Hematopoietic multipotent progenitor cell treated with erythropoietin and hydrocortisone succinate and interleukin-3 and kit ligand, for 4 days (in vitro differentiated cells): Measurements from ENCODE around the gene RAB33B.
"Not testable (repeated sequence)": the region's sequence is repeated elsewhere in the genome, so short reads cannot be mapped to it uniquely, and the experiment has no call there.

Experiments
- DNase-seq: peaks from one replicate; pipeline ENCODE4 v3.0.0-alpha.2; 2015

Gene RAB33B

DNA sequence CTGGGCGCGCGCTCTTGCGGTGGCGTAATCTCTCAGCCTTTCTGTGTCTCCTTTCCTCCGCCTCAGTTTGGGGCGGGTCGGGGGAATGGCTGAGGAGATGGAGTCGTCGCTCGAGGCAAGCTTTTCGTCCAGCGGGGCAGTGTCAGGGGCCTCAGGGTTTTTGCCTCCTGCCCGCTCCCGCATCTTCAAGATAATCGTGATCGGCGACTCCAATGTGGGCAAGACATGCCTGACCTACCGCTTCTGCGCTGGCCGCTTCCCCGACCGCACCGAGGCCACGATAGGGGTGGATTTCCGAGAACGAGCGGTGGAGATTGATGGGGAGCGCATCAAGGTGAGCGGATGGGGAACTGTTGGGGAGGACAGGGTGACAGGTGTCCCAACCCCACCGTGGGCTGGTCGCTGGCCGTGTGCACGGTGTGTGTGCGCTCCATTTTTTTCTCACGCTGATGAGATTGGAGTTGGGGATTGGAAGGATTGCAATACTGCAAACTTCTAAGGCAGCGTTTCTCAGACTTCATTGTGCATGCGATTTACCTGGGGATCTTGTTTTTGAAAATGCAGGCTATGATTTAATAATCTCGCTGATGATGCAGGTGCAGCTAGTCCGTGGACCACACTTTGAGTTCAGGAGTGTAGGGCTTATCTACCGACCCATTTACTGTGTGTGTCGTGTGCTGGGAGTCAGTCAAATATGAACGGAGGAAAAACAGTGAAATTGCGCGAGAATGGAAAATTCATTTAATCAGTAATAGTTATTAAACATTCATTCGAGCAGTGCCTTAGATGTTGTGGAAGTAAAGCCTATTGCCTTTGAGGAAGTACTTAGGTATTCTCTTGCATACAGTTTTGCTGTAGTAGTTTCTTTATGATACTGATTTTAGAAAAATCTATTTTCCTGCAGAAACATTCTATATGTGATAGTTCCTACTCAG lies at the start of gene RAB33B:
Gene RAB33B, plus strand, starts transcription at position 11 of the 935 bp plus-strand sequence. Its CDS starts 75 bp downstream, at position 86.
- peak; percentile 96 for DNase-seq

DNA sequence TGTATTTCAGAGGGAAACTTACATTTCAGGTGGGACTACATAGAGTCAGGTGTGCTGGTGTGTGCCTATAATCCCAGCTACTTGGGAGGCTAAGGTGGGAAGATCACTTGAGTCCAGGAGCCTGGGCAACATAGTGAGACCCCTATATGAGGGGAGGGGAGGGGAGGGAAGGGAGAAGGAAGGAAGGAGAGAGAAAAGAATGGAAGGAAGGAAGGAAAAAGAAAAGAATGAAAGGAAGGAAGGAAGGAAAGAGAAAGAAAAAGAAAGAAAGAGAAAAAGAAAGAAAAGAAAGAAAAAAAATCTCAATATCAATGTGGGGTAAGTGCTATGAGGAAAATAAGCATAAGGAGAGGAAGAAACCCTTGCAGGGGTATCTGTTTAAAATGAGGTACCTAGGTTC lies 43.6 kb upstream of the RAB33B start:
- DNase-seq, result no peak

DNA sequence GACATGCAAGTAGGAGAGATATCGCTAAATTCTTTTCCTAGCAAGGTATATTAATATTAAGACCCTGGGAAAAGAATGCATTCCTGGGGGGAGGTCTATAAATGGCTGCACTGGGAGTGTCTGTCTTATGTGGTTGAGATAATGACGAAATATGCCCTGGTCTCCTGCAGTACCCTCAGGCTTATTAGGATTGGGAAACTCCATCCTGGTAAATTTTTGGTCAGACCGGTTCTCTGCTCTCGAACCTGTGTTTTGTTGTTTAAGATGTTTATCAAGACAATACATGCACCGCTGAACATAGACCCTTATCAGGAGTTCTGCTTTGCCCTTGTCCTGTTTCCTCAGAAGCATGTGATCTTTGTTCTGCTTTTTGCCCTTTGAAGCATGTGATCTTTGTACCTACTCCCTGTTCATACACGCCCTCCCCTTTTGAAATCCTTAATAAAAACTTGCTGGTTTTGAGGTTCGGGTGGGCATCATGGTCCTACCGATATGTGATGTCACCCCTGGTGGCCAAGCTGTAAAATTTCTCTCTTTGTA lies 39.2 kb upstream of the RAB33B start:
- peak; percentile 44 for DNase-seq

DNA sequence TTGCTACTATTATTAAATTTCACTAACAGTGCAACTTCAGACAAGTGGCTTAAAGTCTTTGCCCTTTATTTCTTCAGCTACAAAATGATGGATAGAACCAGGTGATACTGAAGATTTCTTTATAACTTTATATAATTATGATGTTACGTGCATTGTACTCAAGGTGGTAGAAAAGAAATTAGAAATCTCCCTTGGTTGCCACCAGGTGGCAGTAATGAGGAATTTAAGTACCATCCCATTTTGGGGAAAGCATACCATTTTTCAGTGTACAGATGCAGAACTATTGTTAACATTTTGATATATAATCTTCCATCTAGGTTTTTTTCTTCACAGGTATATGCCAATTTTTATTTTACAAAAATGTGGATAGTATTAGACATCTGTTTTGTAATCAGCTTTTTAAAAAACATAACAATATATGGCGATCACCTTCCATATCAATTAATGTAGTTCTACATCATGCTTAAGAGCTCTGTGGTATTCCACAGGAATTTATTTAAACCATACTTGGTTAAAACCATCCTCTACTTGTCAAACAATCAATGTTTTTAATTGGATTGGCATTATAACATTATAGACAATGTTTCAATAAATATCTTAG lies 37.7 kb upstream of the RAB33B start:
- DNase-seq, result peak; percentile 78

DNA sequence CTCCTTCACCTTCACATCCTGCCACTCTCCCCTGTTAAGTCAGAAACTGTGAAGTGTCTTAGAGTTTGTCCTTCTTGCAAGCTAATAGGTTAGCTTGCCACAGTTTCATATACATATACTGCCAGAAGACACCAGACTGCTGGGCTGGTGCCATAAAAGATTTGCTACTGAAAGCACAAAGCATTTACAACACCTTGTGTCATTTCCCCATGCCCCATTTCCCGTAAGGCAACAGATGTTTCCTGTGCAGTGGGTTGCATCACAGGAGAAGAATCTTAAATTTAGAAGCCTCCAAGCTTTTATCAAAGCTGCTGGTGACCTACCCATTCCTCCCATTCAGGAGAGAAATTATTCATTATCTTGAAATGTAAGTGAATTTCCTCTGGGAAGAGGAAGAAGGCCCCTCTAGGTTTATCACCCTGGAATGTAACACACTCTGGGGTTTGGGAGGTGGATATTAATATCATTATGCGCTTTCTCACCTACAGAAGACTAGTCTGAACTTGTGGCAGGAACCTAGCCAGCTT lies 34.5 kb upstream of the RAB33B start:
- peak; percentile 91 for DNase-seq

DNA sequence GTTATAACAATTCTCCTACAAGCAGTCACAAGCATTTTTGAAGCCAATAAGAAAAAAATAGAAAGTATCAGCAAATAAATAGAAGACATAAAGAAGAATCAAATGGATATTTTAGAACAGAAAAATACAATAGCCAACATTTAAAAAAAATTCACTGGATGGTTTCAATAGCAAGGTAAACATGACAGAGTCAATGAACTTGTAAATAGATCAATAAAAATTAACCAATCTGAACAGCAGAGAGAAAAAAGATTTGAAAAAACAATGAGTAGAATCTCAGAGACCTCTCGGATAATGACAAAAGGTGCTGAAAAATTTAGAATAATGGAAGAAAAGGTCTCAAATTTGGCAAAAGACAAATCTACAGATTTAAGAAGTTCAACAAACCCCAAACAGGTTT lies 33.3 kb upstream of the RAB33B start:
- no peak for DNase-seq

DNA sequence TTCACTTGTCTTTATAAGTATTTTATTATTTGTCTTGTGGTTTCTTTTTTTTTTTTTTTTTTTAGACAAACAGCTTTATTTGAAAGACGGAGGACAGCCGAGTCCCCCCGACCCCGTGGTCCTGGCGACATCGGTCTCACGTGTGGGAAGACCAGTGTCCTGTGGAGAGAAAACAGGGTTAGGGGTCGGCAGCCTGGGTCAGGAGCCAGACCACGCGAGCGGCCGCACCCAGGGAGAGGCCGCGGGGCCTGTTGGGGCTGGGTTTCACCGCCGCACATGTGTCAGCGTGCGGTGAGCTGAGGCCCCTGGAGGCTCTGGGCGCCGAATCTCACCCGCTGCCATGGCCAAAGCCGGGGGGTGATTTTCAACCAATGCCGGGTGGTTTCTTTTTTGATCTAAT lies 17.8 kb upstream of the RAB33B start:
- DNase-seq, result no peak

DNA sequence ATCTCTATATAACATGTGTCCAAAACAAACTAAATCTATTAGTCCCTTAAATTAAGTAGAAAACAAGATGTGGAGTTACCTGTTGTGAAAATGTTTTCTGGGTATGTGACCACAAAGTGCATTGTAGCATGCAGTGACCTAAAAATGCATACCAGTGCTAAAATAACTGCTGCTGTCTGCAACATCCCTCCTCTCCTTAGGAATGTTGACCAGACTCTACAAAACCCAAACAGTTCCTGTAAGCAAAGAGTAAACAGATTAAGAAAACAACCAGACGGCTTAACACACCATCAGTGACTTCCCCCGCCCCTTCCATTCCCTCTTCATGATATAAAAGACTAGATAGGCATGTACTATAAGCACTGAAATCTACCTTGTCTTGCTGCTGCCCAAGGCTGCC lies 15.8 kb upstream of the RAB33B start:
- no peak for DNase-seq

DNA sequence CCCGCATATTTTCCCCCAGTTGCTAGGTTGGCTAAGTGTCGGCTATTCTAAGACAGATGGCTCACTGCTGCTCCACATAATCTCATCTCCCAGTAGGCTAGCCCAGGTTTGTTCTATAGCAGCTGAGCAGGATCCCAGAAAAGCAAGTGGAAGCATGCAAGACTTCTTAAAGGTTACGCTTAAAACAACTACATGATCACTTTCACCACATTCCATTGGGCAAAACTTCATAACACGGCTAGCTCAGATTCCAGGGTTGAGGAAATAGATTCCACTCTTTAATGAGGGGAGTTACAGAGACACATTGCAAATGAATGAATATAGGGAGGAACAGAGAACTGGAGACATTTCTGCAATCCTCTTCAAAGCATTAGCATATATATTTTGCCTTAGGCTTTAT lies 12.9 kb upstream of the RAB33B start:
- DNase-seq, result no peak

DNA sequence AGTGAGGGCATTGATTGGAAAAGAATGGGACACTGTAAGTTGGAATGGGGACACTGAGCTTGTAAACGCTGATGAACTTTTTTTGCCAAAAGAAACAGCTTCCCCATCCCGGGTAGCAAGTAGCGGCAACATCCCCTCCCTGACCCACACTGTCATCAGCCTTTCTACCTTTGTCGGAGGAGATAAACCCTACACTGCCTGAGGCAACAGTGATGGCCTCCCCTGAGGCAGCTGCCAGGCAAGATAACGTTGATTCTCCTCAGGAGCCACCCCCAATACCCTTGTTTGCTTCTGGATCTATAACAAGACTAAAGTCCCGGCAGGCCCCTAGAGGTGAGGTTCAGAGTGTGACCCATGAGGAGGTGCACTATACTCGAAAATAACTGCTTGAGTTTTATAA lies 10.3 kb upstream of the RAB33B start:
- DNase-seq, result peak; percentile 35

DNA sequence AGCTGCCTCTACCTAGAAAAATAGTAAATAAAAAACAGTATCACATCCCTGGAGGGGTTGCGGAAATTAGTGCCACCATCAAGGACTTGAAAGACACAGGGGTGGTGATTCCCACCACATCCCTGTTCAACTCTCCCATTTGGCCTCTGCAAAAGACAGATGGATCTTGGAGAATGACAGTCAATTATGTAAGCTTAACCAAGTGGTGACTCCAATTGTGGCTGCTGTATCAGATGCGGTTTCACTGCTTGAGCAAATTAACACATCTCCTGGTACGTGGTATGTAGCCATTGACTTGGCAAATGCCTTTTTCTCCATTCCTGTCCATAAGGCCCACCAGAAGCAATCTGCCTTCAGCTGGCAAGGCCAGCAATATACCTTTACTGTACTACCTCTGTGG lies 9.0 kb upstream of the RAB33B start:
- DNase-seq, result peak; percentile 22

DNA sequence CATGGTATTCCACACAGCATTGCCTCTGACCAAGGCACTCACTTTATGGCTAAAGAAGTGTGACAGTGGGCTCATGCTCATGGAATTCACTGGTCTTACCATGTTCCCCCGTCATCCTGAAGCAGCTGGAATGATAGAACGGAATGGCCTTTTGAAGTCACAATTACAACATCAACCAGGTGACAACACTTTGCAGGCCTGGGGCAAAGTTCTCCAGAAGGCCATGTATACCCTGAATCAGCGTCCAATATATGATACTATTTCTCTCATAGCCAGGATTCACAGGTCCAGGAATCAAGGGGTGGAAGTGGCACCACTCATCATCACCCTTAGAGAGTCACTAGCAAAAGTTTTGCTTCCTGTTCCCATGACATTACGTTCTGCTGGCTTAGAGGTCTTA lies 6.8 kb upstream of the RAB33B start:
- not testable (repeated sequence) for DNase-seq

DNA sequence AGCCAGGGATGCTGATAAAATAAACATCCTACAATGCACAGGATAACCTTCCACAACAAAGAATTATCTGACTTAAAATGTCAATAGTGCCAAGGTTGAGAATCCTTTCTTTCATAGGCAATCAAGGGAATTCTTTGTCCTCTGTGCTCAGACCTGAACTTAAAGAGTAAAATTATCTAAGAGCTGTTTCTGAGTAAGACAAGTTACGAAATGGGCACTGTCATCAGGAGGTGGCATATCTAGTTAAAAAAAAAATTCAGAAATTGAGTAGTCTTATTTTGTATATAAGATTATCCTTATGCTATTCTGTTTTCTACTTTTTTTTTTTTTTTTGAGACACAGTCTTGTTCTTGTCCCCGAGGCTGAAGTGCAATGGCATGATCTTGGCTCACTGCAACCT lies 3.3 kb upstream of the RAB33B start:
- DNase-seq, result no peak

DNA sequence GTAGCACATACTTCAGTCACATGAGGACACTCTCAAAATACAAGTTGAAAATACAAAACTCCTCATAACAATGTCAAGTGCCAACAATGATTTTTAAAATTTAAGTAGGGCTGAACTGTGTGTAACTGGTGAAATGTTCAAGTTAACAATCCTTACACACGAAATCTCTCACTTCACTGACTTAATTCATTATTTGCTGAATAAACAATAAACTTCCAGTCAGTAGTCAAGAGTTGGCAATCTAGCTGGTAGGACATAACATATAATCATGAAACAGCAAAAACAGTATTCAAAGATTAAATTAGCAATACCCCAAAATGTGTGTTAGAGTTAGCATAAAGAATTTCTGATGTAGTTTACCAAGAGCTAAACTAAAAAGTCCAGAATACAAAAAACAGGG lies 1.9 kb upstream of the RAB33B start:
- no peak for DNase-seq

DNA sequence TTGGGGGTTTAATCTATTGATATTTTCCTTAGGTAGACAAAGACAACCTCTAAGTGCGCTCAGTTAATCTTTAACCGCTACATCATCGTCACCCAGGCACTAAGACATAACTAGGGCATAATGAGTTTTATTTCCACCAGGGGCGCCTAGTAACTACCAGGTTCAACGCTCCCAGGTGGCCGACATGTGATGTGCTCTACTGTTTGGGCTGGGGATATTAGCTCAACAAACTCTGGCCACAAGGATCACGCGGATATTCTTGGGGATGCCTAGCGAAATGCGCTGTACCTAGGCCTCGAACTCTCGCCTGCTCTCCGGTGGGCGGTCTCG lies 915 bp upstream of the RAB33B start:
- peak; percentile 91 for DNase-seq

DNA sequence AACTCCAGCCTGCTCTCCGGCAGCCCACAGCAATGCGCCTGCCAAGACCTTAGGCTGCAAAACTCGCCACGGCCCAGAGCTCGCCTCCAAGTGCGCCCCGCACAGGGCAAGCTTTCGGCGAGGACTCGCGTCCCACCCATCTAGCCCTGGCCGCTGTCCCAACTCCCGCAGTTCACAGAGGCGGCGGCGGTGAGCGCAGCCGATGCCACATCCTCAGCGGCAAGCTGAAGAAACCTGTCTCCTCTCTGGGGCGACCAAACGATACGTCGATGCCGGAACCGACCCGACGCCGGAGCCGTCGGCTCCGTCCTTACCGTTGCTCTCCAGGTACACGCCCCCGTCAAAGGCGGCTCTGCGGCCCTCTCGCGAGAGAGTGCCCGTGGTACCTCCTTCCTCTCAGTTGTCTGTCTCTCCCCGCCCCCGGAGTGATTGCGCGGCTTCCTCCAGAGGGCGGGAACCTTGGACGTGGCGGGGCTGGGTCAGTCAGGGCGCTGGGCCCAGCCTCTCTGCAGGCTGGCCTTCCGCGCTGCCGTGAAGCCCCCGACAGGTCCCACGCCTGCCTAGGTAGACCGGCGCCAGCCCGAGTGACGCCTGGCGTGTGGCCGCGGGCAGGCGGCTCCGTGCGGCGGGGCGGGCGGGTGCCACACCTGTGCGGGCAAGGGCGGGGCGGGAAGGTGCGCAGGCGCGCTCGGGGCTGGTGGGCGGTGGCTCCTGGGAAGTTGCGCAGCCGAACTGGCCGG lies 380 bp upstream of the RAB33B start:
- peak; percentile 99 for DNase-seq

DNA sequence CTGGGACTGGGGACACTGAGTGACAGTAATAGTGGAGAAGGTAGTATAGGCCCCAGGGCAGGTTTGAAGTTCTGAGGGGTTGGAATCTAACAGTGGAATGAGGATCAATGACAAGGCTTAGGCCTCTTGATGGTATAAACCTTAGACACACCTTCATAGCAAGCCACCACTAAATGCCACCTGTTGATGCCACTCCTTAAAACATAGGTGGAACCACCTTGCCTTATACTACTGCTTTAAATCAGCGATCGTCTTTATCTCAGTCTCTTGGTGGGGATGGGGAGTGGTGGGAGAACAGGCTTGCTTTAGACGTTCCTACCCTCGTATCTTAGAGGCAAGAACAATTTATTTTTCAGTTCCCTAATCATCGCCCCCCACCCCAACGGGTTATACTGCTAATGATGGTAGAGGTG lies 1.2 kb downstream of the RAB33B start:
- DNase-seq, result no peak

DNA sequence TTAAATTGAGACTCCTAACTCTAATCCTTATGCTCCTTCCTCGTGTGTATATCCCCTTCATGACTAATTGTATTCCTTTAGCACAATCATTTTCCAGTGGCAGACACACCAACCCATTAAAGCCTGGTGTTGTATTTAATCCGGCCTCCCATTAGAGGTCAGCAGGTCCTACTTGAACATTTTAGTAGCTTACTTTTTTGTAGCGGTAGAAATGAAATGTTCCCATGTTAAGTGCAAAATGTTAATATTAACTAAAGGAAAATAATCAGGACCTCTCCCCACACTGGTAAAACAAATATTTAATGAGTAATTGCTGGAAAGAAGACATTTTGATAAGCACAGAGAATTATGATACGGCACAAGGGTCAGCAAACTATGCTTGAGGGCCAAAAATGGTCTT lies 3.4 kb downstream of the RAB33B start:
- peak; percentile 16 for DNase-seq

DNA sequence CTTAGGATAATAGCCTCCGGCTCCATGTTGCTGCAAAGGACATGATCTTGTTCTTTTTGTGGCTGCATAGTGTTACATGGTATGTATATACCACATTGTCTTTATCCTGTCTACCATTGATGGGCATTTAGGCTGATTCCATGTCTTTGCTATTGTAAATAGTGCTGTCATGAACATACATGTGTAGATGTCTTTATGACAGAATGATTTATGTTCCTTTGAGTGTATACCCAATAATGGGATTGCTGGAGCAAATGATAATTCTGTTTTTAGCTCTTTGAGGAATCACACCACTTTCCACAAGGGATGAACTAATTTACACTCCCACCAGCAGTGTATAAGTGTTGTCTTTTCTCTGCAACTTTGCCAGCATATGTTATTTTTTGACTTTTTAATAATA lies 4.6 kb downstream of the RAB33B start:
- no peak for DNase-seq

DNA sequence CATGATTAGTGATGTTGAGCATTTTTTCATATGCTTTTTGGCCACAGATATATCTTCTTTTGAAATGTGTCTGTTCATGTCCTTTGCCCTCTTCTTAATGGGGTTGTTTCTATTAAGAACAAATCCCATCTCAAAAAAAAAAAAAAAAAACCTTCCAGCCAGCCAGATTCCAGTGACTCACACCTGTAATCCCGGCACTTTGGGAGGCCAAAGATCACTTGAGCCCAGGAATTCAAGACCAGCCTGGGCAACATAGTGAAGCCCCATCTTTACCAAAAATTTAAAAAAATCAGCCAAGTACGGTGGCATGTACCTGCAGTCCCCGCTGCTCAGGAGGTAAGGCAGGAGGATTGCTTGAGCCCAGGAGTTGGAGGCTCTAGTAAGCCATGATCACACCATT lies 5.1 kb downstream of the RAB33B start:
- DNase-seq, result no peak

DNA sequence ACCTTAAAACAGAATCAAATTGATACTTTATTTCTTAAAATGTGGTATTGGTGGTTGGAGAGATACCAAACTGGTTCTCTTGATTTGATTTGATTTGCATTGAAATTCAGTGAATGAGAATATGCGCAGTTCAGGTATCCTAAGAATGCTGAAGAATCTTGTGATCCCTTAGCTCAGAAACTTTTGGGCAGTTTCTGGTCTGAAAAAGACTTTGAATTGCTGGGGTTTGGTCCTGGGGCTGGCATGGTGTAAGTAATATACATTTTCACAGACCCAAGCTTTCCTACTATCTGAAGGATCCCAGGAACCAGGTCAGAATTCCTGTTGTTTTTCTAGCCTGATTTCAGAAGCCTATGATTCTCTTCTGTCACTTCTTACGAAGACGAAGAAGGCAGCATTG lies 6.6 kb downstream of the RAB33B start:
- no peak for DNase-seq

DNA sequence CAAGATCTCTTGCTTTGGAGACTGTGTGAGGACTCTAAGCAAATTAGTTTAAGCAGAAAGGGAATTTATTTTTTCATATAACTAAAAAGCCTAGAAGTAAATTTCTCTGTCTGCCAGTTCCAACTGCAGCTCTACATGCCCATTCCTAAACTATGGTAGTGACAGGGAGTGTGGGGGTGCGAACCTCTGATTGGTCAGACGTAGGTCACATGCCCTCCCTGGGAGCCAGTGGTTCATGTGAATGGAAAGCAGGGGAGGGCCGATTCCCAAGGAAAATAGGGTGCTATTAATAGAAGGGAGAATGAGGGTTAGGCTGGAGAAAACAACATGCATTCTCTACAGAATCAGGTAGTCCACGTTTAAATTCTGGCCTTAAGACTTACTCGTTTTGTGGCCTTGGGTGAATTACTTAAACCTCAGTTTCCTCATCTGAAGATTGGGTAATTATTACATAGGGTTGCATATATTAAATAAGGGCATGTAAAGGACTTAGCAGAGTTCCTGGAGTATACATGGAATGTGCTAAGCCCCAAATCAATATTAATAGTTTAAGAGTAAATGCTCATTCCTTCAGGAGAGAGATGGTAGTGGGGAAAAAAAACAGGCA lies 7.2 kb downstream of the RAB33B start:
- no peak for DNase-seq

DNA sequence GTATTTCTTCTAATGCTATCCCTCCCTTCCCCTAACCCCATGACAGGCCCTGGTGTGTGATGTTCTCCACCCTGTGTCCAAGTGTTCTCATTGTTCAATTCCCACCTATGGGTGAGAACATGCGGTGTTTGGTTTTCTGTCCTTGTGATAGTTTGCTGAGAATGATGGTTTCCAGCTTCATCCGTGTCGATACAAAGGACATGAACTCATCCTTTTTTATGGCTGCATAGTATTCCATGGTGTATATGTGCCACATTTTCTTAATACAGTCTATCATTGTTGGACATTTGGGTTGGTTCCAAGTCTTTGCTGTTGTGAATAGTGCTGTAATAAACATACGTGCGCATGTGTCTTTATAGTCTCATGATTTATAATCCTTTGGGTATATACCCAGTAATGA lies 10.6 kb downstream of the RAB33B start:
- not testable (repeated sequence) for DNase-seq
